H9 (cell line): ENCODE results near the gene CDH4. TPM values are rescaled to one million over a fixed set of nuclear protein-coding genes. Genes with fewer than 3 reads are reported as not detected.

Source experiments
- DNase-seq: peaks from one replicate; pipeline ENCODE4 v3.0.0-alpha.2; 2017
- H2AFZ ChIP-seq: one replicate; pipeline ENCODE4 v1.6.1; 2013; ENCODE audit warnings: mild to moderate bottlenecking, low read length, control low read depth, moderate library complexity
- H2AK5ac ChIP-seq: 2 replicates; pipeline ENCODE4 v1.6.1; 2013; ENCODE audit warnings: low read length, control low read depth, mixed read lengths; ENCODE audit not compliant: insufficient read length
- H2BK120ac ChIP-seq: one replicate; pipeline ENCODE4 v1.6.1; 2013; ENCODE audit warnings: low read depth, mild to moderate bottlenecking, low read length, control low read depth, inconsistent platforms; ENCODE audit not compliant: poor library complexity, severe bottlenecking
- H2BK12ac ChIP-seq: 2 replicates; pipeline ENCODE4 v1.6.1; 2013; ENCODE audit warnings: low read length, control low read depth, mixed read lengths, low read depth; ENCODE audit not compliant: insufficient read length
- H2BK15ac ChIP-seq: 2 replicates; pipeline ENCODE4 v1.6.1; 2013; ENCODE audit warnings: low read depth, low read length, control low read depth
- H2BK20ac ChIP-seq: one replicate; pipeline ENCODE4 v1.6.1; 2013; ENCODE audit warnings: low read depth, mild to moderate bottlenecking, low read length, control low read depth, inconsistent platforms; ENCODE audit not compliant: poor library complexity, severe bottlenecking
- H2BK5ac ChIP-seq: 2 replicates; pipeline ENCODE4 v1.6.1; 2013; ENCODE audit warnings: low read length, control low read depth, mixed read lengths; ENCODE audit not compliant: insufficient read length
- H3K14ac ChIP-seq: 2 replicates; pipeline ENCODE4 v1.6.1; 2013; ENCODE audit warnings: low read length, control low read depth; ENCODE audit not compliant: insufficient read depth
- H3K18ac ChIP-seq: 2 replicates; pipeline ENCODE4 v1.6.1; 2013; ENCODE audit warnings: low read depth, mild to moderate bottlenecking, mixed read lengths, low read length, control low read depth; ENCODE audit not compliant: insufficient read length
- H3K23ac ChIP-seq: 2 replicates; pipeline ENCODE4 v1.6.1; 2013; ENCODE audit warnings: low read length, control low read depth, mixed read lengths, low read depth; ENCODE audit not compliant: insufficient read length
- H3K23me2 ChIP-seq: 2 replicates; pipeline ENCODE4 v1.6.1; 2013; ENCODE audit warnings: low read depth, mild to moderate bottlenecking, mixed read lengths, low read length, control low read depth; ENCODE audit not compliant: insufficient read length, poor library complexity, severe bottlenecking
- H3K27ac ChIP-seq: 2 replicates; pipeline ENCODE4 v1.5.1; 2013; ENCODE audit warnings: low read length, control low read depth, mixed read lengths, low read depth; ENCODE audit not compliant: insufficient read length
- H3K27me3 ChIP-seq: 2 replicates; pipeline ENCODE4 v1.6.1; 2013; ENCODE audit warnings: low read length, control low read depth, inconsistent platforms; ENCODE audit not compliant: insufficient read depth
- H3K4ac ChIP-seq: 2 replicates; pipeline ENCODE4 v1.6.1; 2013; ENCODE audit warnings: low read depth, mild to moderate bottlenecking, control low read depth, inconsistent platforms, low read length, moderate library complexity
- H3K4me1 ChIP-seq: 2 replicates; pipeline ENCODE4 v1.6.1; 2013; ENCODE audit warnings: low read length, control low read depth, inconsistent platforms; ENCODE audit not compliant: insufficient read depth
- H3K4me2 ChIP-seq: 2 replicates; pipeline ENCODE4 v1.6.1; 2013; ENCODE audit warnings: low read length, control low read depth, mixed read lengths; ENCODE audit not compliant: insufficient read length, insufficient read depth
- H3K56ac ChIP-seq: 2 replicates; pipeline ENCODE4 v1.6.1; 2013; ENCODE audit warnings: low read depth, mild to moderate bottlenecking, mixed read lengths, low read length, control low read depth; ENCODE audit not compliant: insufficient read length
- H3K79me1 ChIP-seq: 2 replicates; pipeline ENCODE4 v1.6.1; 2013; ENCODE audit warnings: low read depth, mild to moderate bottlenecking, moderate library complexity, low read length, control low read depth, inconsistent platforms; ENCODE audit not compliant: insufficient read depth, poor library complexity, severe bottlenecking
- H3K79me2 ChIP-seq: 2 replicates; pipeline ENCODE4 v1.6.1; 2013; ENCODE audit warnings: low read length, control low read depth, inconsistent platforms; ENCODE audit not compliant: insufficient read depth
- H3K9ac ChIP-seq: 2 replicates; pipeline ENCODE4 v1.6.1; 2013; ENCODE audit warnings: low read length, control low read depth, mixed read lengths; ENCODE audit not compliant: insufficient read length; ENCODE audit errors: extremely low read depth
- H3K9me3 ChIP-seq: one replicate; pipeline ENCODE4 v1.6.1; 2013; ENCODE audit warnings: low read depth, low read length, inconsistent platforms; ENCODE audit not compliant: control insufficient read depth
- H3T11ph ChIP-seq: one replicate; pipeline ENCODE4 v1.6.1; 2013; ENCODE audit warnings: mild to moderate bottlenecking, low read length, control low read depth, inconsistent platforms
- H4K20me1 ChIP-seq: one replicate; pipeline ENCODE4 v1.6.1; 2013; ENCODE audit not compliant: control insufficient read depth, insufficient read length, insufficient read depth
- H4K5ac ChIP-seq: 2 replicates; pipeline ENCODE4 v1.6.1; 2013; ENCODE audit warnings: low read depth, mild to moderate bottlenecking, mixed read lengths, low read length, control low read depth; ENCODE audit not compliant: insufficient read length
- H4K8ac ChIP-seq: replicated peaks from 2 replicates; pipeline ENCODE4 v1.6.1; 2013; ENCODE audit warnings: low read length, control low read depth, mixed read lengths, low read depth; ENCODE audit not compliant: insufficient read length
- H4K91ac ChIP-seq: 2 replicates; pipeline ENCODE4 v1.6.1; 2013; ENCODE audit warnings: low read depth, mild to moderate bottlenecking, moderate library complexity, mixed read lengths, low read length, control low read depth; ENCODE audit not compliant: insufficient read length
- H3K27ac Mint-ChIP-seq, 3 experiments: 2 replicates in 2 of 3; 3 replicates in 1 of 3; pipeline ENCODE4 v1.8.0; 2020 to 2021; ENCODE audit warnings: mixed read lengths in 3 of 3, mild to moderate bottlenecking in 1 of 3, moderate library complexity in 1 of 3
- H3K27me3 Mint-ChIP-seq: 2 replicates; pipeline ENCODE4 v1.8.0; 2021; ENCODE audit warnings: low read depth, mild to moderate bottlenecking, moderate library complexity, mixed read lengths
- H3K36me3 Mint-ChIP-seq, 3 experiments: 2 replicates in 2 of 3; 3 replicates in 1 of 3; pipeline ENCODE4 v1.8.0; 2020 to 2021; ENCODE audit warnings: low read depth in 3 of 3, mixed read lengths in 3 of 3; ENCODE audit not compliant: insufficient read depth in 1 of 3
- H3K4me1 Mint-ChIP-seq, 2 experiments: 2 replicates each; pipeline ENCODE4 v1.8.0; 2020; ENCODE audit warnings: mixed read lengths in 2 of 2
- H3K4me3 Mint-ChIP-seq, 2 experiments: 2 replicates in 1 of 2; 3 replicates in 1 of 2; pipeline ENCODE4 v1.8.0; 2020 to 2021; ENCODE audit warnings: mild to moderate bottlenecking in 2 of 2, mixed read lengths in 2 of 2, moderate library complexity in 1 of 2
- H3K9me3 Mint-ChIP-seq, 2 experiments: 2 replicates in 1 of 2; 3 replicates in 1 of 2; pipeline ENCODE4 v1.8.0; 2020; ENCODE audit warnings: mild to moderate bottlenecking in 2 of 2, mixed read lengths in 2 of 2, moderate library complexity in 1 of 2
- CTCF ChIP-seq: fragments of 200-600 bp; sonication (generic); conservative IDR thresholded peaks from 3 replicates; pipeline ENCODE4 v1.8.0; 2021; ENCODE audit warnings: antibody characterized with exemption, mild to moderate bottlenecking
- WGBS: extraction: QIAGEN DNeasy Blood & Tissue Kit; methylation state at CpG from one replicate; pipeline ENCODE4 v1.1.7; 2013; ENCODE audit warnings: missing lambda C conversion rate, low lambda C conversion rate, mixed read lengths; ENCODE audit not compliant: insufficient read length; ENCODE audit errors: extremely low coverage; 5-methylcytosine and 5-hydroxymethylcytosine counted together
- total RNA-seq: library from RNA; stranded (reverse); gene quantifications from 2 replicates; pipeline ENCODE4 v1.2.1, GENCODE V29; 2021

The CDH4 gene
- total RNA-seq, 1 experiment from 2014 or later = 3.0 TPM

- Histone ChIP-seq H2BK120ac (no peak overlapping the region), H3K18ac (no peak overlapping the region), H4K91ac (no peak overlapping the region), H3K23me2 (no peaks in the 10 kb centered on the region), H2BK12ac (no peak overlapping the region), H3T11ph (no peak overlapping the region), H3K27ac (no peak overlapping the region), H4K5ac (no peak overlapping the region), H3K4me1 (no peaks in the 10 kb centered on the region), H4K20me1 (no peaks in the 10 kb centered on the region), H3K4ac (no peak overlapping the region), H3K56ac (no peak overlapping the region), H3K4me2 (no peak overlapping the region), H2BK5ac (no peak overlapping the region), H2BK15ac (no peak overlapping the region), H3K14ac (no peak overlapping the region), H3K27me3 (peaks cover 2% of the 10 kb centered on the region; the same call in 1 of the 2 replicates), H2AFZ (no peak overlapping the region), H3K79me2 (no peaks in the 10 kb centered on the region), H3K9me3 (no peaks in the 10 kb centered on the region), H2BK20ac (no peak overlapping the region), H3K9ac (no peak overlapping the region), H3K23ac (no peak overlapping the region), H3K79me1 (no peaks in the 10 kb centered on the region), H4K8ac (no peak overlapping the region), H2AK5ac (no peak overlapping the region)
- no CpG with 5 or more reads among the region's 10 CpGs for WGBS
- Mint-ChIP-seq H3K27me3 (peaks cover 19% of the 10 kb centered on the region), H3K4me1 (peaks cover 2 to 9% of the 10 kb centered on the region in 2 experiments; a peak in 3 of 4 replicates), H3K27ac (no peak overlapping the region), H3K36me3 (no peaks in the 10 kb centered on the region), H3K4me3 (no peak overlapping the region), H3K9me3 (no peaks in the 10 kb centered on the region)
- no peak for DNase-seq
- TF ChIP-seq CTCF = no peak
Measured at GRCh38 chr20:61879303-61879620, 627.2 kb downstream of the CDH4 start.
